IPS-NIHi7 (cell line): ENCODE data around the gene CD1C.
A peak's percentile ranks its signal among the peaks of the same experiment; 100 is the strongest.
"Not testable (repeated sequence)": the region's sequence is repeated elsewhere in the genome, so short reads cannot be mapped to it uniquely, and the experiment has no call there.

ENCODE experiments used
- DNase-seq: peaks from one replicate; pipeline ENCODE4 v3.0.0; 2012; ENCODE audit warnings: mixed read lengths; ENCODE audit errors: extremely low spot score

The CD1C gene

DNA sequence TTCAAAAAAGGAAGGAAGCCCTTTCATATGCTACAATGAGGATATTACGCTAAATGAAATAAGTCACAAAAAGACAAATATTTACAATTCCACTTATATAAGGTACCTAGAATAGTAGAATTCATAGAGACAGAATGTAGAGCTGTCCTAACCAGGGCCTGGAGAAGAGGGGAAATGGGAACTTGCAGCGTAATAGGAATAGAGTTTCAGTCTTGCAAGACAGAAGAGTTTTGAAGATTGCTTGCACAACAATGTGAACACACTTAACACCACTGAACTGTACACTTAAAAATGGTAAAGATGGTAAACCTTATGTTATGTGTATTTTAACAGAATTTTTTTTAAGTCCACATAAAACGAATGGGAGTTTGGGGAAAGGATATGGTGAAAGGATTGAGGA is 38.7 kb downstream of the CD1C start:
- no peak for DNase-seq

DNA sequence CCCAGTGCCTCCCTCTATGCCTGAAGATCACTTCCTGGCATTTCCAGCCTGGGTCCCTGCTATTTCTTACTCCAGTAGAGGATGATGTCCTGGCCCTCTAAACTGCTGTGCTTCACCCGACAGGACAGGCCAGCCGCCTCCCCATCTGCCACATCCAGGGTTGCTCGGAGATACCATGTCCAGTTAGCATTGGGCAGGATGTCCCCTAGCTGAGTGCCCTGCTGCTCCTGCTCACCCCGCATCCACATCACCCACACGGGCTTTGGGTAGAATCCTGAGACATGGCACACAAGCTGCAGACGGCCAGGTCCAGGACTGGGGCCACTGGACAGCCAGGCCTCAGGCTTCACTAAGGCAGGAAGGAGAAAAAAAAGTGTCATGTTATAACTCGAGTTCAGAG is 39.6 kb downstream of the CD1C start:
- no peak for DNase-seq

DNA sequence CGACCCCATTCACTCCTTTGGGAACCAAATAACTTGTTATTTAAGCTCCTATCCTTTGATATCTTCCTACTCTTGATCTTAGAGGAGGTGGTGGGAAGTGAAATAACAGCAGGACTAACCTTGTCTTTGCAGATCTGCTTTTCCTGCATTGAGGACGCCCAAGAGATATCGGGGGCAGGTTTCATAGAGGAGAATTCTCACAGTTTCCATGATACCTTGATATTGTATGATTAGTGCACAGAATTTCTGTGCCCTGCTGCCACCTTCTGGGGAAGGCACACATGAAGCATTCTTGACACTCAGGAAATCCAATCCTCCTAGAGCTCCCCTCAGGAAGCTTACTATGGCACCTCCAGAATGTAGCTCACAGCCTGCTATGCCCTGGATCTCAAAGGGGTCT is 40.0 kb downstream of the CD1C start:
- DNase-seq: peak; percentile 53

DNA sequence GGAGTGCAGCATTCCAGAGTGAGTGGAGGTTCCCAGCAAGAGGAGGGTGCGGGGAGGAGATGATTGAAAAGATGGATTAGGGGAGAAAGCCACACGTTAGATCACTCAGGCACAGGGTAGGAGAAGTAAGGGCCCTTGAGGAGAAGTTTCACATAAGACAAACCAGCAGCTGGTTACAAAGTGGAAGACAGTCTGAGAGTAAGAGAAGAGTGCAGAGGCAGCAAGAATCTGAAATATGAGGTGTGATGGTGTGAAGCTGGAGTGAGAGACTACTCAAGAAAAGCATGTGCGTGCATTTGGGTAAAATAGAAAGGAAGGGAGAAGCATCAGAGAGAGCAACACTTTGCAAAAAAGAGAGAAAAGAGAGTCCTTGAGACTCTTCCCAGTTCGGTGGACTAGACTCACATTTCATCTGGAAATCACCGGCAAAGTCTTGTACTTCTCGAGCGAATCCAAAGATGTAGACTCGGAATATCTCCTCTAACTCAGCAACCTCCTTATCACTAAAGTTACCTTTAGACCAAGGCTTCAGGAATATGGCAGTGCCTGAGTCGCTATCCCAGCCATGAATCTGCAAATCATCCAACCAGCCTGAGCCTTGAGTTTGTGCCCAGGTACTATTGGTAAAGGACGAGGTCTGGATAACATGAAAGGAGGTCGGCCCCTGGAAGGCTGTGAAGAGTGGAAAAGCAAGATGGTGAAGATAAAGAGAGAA is 40.8 kb downstream of the CD1C start:
- DNase-seq: no peak

DNA sequence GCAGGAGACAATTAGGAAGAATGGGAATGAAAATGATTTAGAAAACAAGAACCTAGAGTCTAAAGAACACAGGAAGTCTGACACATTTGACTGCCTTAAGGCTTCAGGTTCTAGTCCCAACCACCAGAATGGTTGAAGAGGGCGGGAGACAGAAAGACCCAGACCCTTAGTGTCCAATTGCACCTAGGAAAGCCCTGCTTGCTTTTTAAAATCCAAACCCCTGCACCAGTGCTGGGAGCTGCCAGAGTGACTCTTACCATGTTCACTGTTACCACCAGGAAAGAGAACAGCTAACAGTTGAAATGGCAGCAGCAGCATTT is 41.3 kb downstream of the CD1C start:
- no peak for DNase-seq

DNA sequence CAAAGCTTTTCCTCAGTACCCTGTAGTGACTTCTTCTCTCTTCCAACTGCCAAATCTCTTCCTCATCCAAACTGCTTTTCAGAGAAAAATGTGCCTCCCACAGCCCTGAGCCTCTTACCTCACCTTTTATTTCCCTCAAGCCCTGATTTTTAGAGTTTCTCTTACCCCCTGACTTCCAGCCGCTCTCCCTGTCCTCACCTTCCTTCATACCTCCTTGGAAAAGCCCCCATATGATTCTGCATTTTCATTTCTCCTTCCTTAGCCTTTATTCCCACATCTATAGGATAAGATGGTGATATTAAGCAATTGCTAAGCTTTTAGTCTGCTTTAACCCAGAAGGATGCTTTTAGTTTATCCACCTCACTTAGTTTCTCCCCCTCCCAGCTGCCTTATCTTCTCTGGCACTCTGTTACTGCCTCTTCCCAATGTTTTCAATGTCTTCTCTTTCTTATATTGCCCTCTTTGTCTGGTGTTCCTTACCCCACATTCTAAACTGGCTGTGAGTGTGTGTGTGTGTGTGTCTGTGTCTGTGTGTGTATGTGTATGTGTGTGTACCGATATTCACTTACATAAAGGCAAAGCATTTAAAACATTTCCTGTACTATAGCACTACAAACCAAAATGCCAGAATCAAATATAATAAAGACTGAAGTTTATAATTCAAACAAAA is 41.9 kb downstream of the CD1C start, which contains the start of gene CD1B:
CD1B (minus strand) TSS at position 51 of the 670 bp plus-strand sequence. CDS start 108 bp downstream, outside the sequence.
- DNase-seq: no peak

DNA sequence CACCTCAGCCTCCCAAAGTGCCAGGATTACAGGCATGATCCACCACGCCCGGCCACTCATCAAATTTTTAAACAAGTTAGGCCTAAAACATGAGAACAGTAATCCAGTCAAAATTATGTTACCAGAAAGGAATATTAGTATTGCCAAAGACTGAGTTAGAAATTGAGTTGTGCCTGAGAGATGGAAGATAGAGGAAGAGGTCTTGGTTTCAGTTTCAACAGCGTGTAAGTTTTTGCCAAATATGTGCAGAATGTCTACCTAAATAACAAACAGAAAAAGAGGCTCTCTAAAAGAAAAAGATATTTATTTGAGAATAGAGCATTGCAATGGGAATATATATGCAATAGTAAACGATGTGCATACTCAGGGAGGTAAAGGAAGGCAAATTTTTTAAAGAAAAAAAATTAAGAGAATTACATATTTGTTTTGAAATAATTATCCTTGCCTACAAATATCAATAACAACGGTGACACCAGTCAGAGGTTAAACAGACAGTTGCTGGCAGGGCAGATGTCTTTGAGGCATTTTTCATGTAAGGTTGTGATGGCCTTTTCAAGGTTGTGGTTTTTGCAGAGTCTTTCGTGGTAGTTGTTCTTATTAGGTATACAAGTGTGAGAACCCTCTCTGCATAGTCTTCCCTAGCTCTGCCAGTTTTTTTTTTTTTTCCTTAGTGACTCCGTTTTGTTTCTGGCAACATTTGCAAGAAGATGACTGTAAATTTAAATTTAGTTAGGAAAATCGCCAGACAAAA is 43.9 kb downstream of the CD1C start:
- no peak for DNase-seq

DNA sequence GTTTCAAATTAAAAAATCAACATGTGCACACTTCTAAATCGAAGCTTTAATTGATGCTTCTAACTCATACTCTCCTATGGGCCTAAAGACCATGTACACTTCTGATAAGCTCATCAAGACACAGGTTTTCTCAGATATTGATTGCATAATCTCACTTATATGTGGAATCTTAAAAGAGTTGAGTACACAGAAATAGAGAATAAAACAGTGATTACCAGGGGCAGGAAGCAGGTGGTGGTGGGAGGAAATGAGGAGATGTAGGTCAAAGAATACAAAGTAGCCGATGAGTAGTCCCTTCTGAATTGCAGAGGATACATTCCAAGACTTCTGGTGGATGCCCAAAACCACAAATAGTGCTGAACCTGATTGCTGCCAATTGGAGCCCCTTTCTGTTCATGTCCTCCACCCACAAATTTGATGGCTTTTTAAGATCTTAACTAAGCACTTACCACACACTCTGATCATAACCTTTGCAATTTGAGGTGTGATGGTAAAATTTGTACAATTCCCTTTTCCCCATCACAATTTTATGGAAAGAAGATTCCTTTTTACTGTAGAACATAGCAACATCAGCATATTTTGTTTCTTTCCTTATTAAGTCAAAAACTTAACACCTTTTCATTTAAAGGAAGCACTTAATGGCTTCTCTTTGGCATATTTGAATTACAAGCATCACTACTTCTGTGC is 44.9 kb downstream of the CD1C start:
- no peak for DNase-seq

DNA sequence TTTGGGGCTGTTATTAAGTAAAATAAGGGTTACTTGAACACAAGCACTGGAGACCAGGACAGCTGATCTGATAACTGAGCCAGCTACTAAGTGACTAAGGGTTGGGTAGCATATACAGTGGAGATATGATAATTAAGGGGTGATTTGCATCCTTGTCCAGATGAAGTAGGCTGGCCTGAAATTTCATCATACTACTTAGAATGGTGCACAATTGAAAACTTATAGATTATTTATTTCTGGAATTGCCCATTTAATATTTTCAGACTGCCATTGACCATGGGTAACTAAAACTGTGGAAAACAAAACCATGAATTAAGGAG is 45.5 kb downstream of the CD1C start:
- no peak for DNase-seq

DNA sequence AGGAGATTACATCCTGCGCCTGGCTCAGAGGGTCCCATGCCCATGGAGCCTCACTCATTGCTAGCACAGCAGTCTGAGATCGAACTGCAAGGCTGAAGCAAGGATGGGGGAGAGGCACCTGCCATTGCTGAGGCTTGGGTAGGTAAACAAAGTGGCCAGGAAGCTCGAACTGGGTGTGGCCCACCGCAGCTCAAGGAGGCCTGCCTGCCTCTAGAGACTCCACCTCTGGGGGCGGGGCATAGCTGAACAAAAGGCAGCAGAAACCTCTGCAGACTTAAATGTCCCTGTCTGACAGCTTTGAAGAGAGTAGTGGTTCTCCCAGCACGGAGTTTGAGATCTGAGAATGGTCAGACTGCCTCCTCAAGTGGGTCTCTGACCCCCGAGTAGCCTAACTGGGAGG is 46.7 kb downstream of the CD1C start:
- not testable (repeated sequence) for DNase-seq
